Glomerular visceral epithelial cell (primary cell): ENCODE results near the gene TRIM72.
"Not testable (repeated sequence)": the region's sequence is repeated elsewhere in the genome, so short reads cannot be mapped to it uniquely, and the experiment has no call there.

Source experiments
- DNase-seq: peaks from one replicate; pipeline ENCODE4 v3.0.0-alpha.2; 2016; ENCODE audit errors: extremely low spot score

The TRIM72 gene

GRCh38 chr16:31215287-31216162, 1.6 kb downstream of the TRIM72 start:
- DNase-seq: peak; percentile 49

- no peak for DNase-seq
Observed at GRCh38 chr16:31216422-31217135, 2.7 kb downstream of the TRIM72 start, which contains the start of gene PYDC1. Gene PYDC1, minus strand, starts transcription at chr16:31217135. Its CDS starts 107 bp downstream, at chr16:31217028.

GRCh38 chr16:31217136-31217530, 3.2 kb downstream of the TRIM72 start:
- DNase-seq: no peak

GRCh38 chr16:31219154-31219741, 5.3 kb downstream of the TRIM72 start:
- no peak for DNase-seq

GRCh38 chr16:31221357-31222160, 7.6 kb downstream of the TRIM72 start:
- DNase-seq: no peak

- DNase-seq: no peak
Observed at GRCh38 chr16:31223044-31223443, 9.1 kb downstream of the TRIM72 start.

- no peak for DNase-seq
Observed at GRCh38 chr16:31224092-31224955, 10.4 kb downstream of the TRIM72 start.

GRCh38 chr16:31225193-31225592, 11.3 kb downstream of the TRIM72 start:
- no peak for DNase-seq

GRCh38 chr16:31228206-31228605, 14.3 kb downstream of the TRIM72 start:
- no peak for DNase-seq

- no peak for DNase-seq
Observed at GRCh38 chr16:31229501-31229900, 15.6 kb downstream of the TRIM72 start.

- DNase-seq: no peak
Observed at GRCh38 chr16:31238041-31238440, 24.1 kb downstream of the TRIM72 start.

- DNase-seq: no peak
Observed at GRCh38 chr16:31242206-31242605, 28.3 kb downstream of the TRIM72 start.

GRCh38 chr16:31243734-31244670, 30.1 kb downstream of the TRIM72 start:
- no peak for DNase-seq

- not testable (repeated sequence) for DNase-seq
Observed at GRCh38 chr16:31245598-31245997, 31.7 kb downstream of the TRIM72 start.

GRCh38 chr16:31246296-31246695, 32.4 kb downstream of the TRIM72 start:
- DNase-seq: no peak

- DNase-seq: no peak
Observed at GRCh38 chr16:31248344-31248743, 34.4 kb downstream of the TRIM72 start.

- no peak for DNase-seq
Observed at GRCh38 chr16:31250782-31251384, 37.0 kb downstream of the TRIM72 start.

- no peak for DNase-seq
Observed at GRCh38 chr16:31251435-31251834, 37.5 kb downstream of the TRIM72 start.

- DNase-seq: no peak
Observed at GRCh38 chr16:31253642-31254045, 39.7 kb downstream of the TRIM72 start.
